Erythroblast (primary cell): ENCODE data around the gene MAP3K2.

ENCODE experiments used
- GATA1 ChIP-seq: IDR thresholded peaks from 2 replicates; pipeline ENCODE4 v1.6.1; 2011; ENCODE audit warnings: low read depth, mild to moderate bottlenecking, control low read depth, low read length, moderate library complexity
- POLR2A ChIP-seq: IDR thresholded peaks from 2 replicates; pipeline ENCODE4 v1.6.1; 2011; ENCODE audit warnings: mild to moderate bottlenecking, low read length

DNA sequence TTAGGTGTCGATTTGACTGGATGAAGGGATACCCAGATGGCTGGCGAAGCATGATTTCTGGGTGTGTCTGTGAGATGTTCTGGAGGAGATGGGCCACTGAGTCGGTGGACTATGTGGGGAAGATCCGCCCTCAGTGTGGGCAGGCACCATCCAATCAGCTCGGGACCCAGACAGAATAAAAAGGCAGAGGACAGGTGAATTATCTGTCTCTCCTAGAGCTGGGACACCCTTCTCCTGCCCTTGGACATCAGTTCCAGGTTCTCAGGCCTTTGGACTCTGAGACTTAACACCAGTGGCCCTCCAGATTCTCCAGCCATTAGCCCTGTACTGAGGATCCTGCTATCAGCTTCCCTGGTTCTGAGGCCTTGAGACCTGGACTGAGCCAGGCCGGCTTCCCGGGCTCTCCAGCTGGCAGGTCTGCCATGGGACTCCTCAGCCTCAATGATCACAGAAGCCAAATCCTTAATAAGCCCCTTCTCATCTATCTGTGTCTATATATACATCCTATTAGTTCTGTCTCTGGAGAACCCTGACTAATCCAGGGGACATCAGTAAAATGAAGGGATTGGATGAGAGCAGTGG, 42.2 kb upstream of the MAP3K2 start:
- TF ChIP-seq POLR2A (no peak), GATA1 (no peak)
